Lower leg skin (tissue), 4 donors: ENCODE results near the gene PPP1R18. TPM values are rescaled to one million over a fixed set of nuclear protein-coding genes. Genes with fewer than 3 reads are reported as not detected.

Source experiments
- DNase-seq, 2 donors: peaks; one replicate each; pipeline ENCODE4 v3.0.0-alpha.2; 2019; ENCODE audit warnings: low spot score in 2 of 2
- H3K4me3 ChIP-seq: fragments of 200-600 bp; sonication (generic); 2 replicates; pipeline ENCODE4 v1.5.1; 2017; ENCODE audit warnings: mild to moderate bottlenecking, low read depth; ENCODE audit not compliant: poor library complexity, severe bottlenecking
- POLR2A ChIP-seq, 2 donors: fragments of 450-650 bp; IDR thresholded peaks; one replicate each; pipeline ENCODE4 v1.6.1; 2016 to 2017; ENCODE audit warnings: antibody characterized with exemption in 2 of 2, mild to moderate bottlenecking in 1 of 2, moderate library complexity in 1 of 2
- WGBS, 2 donors: methylation state at CpG; one replicate each; pipeline ENCODE4 v1.1.5; 2018; 5-methylcytosine and 5-hydroxymethylcytosine counted together
- intact Hi-C: fragments of 100-400 bp; cut with DNase I; formaldehyde crosslinking; loops from one replicate; pipeline ENCODE4 v1.15.0; 2023; ENCODE audit warnings: low total_unique reads
- total RNA-seq, 4 donors: library from RNA; depleted of rRNA; stranded (reverse); fragments of >200 nt; gene quantifications; one replicate each; pipeline ENCODE4 v1.1.0, GENCODE V29; 2016
- TF ChIP-seq, protein P1 (sequence below), 3 donors: fragments of 450-650 bp; IDR thresholded peaks; one replicate each; pipeline ENCODE4 v1.5.1; 2016; ENCODE audit warnings: antibody characterized with exemption in 3 of 3, mild to moderate bottlenecking in 3 of 3, moderate library complexity in 2 of 3

The PPP1R18 gene
- total RNA-seq, 4 donors from 2014 or later, result 23.6 to 34.1 (median 27.3) TPM

DNA sequence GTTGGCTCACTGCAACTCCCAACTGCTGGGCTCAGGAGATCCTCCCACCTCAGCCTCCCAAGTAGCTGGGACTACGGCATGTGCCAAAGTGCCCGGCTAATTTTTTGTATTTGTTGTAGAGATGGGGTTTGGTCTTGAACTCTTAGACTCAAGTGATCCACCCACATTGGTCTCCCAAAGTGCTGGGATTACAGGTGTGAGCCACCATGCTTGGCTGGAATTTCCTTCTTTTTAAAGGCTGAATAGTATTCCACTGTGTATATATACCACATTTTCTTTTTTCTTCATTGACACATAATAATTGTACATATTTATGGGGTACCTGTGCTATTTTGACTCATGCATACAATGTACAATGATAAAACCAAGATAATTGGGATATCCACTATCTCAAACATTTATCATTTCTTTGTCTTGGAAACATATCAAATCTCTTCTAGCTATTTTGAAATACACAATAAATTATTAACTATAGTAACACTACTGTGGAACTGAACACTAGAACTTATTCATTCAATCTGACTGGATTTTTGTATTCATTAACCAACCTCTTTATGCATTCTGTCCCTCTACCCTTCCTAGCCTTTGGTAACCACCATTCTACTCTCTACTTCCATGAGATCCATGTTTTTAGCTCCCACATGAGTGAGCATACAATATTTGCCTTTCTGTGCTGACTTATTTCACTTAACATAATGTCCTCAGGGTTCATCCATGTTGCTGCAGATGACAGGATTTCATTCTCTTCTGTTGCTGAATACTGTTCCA, 22.8 kb upstream of the PPP1R18 start:
- TF ChIP-seq, protein P1, sequence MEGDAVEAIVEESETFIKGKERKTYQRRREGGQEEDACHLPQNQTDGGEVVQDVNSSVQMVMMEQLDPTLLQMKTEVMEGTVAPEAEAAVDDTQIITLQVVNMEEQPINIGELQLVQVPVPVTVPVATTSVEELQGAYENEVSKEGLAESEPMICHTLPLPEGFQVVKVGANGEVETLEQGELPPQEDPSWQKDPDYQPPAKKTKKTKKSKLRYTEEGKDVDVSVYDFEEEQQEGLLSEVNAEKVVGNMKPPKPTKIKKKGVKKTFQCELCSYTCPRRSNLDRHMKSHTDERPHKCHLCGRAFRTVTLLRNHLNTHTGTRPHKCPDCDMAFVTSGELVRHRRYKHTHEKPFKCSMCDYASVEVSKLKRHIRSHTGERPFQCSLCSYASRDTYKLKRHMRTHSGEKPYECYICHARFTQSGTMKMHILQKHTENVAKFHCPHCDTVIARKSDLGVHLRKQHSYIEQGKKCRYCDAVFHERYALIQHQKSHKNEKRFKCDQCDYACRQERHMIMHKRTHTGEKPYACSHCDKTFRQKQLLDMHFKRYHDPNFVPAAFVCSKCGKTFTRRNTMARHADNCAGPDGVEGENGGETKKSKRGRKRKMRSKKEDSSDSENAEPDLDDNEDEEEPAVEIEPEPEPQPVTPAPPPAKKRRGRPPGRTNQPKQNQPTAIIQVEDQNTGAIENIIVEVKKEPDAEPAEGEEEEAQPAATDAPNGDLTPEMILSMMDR (IDR thresholded peaks at IDR 0.05), result no peak
- no peak for TF ChIP-seq POLR2A (IDR thresholded peaks at IDR 0.05)
- DNase-seq, result no peak
- no peak overlapping the region for H3K4me3 ChIP-seq
- intact Hi-C loops, result no loop called here
- WGBS, 2 donors, result 97 to 100% methylated on average over 2 of the region's 2 CpGs

DNA sequence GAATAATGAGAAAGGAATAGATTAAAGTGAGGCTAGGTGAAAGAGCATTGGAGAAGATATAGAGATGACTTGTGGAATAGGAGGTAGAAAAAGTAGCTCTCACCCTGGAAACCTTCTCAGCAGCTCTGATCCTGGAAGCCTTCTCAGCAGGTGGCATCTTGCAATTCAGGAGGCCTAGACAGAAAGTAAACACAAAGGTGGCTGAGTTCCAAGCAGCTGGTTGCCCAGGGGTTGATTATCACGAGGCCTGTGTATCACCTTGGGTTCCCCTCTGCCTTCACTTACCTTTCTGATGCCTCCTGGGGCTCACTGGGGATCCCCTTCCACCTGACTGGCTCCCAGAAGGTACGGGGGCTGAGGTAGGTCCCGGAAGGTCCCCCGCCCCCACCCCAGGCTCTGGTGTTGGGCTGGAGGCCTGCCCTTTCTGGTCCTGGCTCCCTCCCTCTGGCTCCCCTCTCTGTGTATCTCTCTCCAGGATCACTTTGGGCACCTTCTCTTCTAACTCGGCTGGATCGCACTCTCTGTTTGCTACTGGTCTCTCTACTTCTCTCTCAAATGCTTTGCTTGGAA, 20.9 kb upstream of the PPP1R18 start:
- 72 to 78% methylated on average over 6 of the region's 6 CpGs for WGBS, 2 donors
- intact Hi-C loops, result no loop called here
- no peak for DNase-seq
- TF ChIP-seq, protein P1 (IDR thresholded peaks at IDR 0.05), result no peak
- no peak for TF ChIP-seq POLR2A (IDR thresholded peaks at IDR 0.05)
- H3K4me3 ChIP-seq, result no peak overlapping the region

DNA sequence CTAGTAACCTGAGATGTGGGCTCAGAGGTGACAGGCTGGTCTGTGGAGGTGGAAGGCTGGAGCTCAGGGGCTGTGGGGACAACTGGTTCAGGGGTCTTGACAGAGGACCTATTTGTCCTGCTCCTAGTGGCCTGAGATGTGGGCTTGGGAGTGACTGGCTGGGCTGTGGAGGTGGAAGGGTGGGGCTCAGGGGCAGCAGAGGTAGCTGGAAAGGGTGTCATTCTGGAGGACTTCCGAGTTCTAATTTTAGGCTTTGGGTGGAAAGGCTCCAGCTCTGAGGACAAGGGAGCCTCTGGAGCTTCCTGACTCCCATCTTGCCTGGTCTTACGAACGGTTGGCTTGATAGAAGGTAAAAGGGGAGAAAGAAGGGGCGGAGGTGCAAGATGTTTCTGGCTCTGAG, 19.2 kb upstream of the PPP1R18 start:
- WGBS, 2 donors, result 85 to 92% methylated on average over 4 of the region's 4 CpGs
- intact Hi-C loops, result no loop called here

DNA sequence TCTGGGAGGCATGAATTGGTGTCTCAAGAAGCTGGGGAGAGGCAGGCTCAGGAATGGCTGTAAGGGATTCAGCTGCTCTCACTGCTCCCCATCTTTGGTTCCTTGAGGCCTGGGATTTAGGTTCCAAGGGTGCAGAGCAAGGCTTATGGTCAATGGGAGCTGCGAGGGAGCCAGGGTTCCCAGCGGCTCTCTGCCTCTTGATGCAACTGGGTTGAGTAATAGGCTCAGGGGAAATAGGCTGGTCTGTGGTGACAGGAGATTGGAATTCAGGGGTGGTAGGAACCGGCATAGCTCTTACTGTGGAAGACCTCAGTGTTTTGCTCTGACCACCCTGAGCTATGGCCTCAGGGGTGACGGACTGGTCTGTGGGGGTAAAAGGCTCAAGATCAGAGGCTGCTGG, 17.4 kb upstream of the PPP1R18 start:
- DNase-seq, result no peak
- WGBS, 2 donors, result 96 to 97% methylated on average over 4 of the region's 4 CpGs
- TF ChIP-seq POLR2A (IDR thresholded peaks at IDR 0.05), result no peak
- TF ChIP-seq, protein P1 (IDR thresholded peaks at IDR 0.05), result no peak
- no peak overlapping the region for H3K4me3 ChIP-seq
- intact Hi-C loops, result no loop called here

More for the DNA sequence above, 19.2 kb upstream of the PPP1R18 start:
- DNase-seq, result no peak
- TF ChIP-seq, protein P1 (IDR thresholded peaks at IDR 0.05), result no peak
- TF ChIP-seq POLR2A (IDR thresholded peaks at IDR 0.05), result no peak
- H3K4me3 ChIP-seq, result no peak overlapping the region

DNA sequence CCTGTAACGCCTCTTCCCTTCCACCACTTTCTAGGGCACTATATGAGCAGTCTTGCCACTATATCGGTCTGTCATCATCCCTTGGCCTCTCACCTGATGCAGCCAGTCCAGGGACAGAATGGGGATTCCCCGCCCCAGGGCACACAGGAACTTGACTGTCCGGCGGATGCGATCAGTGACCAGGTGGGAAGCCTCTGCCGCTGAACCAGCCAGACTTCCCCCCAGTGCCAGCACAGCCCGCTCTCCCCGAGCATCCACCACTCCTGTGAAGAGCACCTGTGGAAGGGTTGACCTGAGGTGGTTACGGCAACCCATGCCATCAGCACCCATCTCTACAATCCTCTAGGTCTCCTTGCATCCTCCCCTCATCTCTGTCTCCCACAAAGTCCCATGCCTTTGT, 16.6 kb upstream of the PPP1R18 start:
- DNase-seq, result no peak
- TF ChIP-seq, protein P1 (IDR thresholded peaks at IDR 0.05), result no peak
- TF ChIP-seq POLR2A (IDR thresholded peaks at IDR 0.05), result no peak
- H3K4me3 ChIP-seq, result no peak overlapping the region
- intact Hi-C loops, result no loop called here
- 94 to 95% methylated on average over 10 of the region's 10 CpGs for WGBS, 2 donors
